ENCODE data around the gene SUPT5H. TPM values are rescaled to one million over a fixed set of nuclear protein-coding genes. Genes with fewer than 3 reads are reported as not detected.
A peak's percentile ranks its signal among the peaks of the same experiment; 100 is the strongest.

Gene SUPT5H
- total and polyA plus RNA-seq, 5 experiments from 2014 or later: 79.9 to 196 (median 115) TPM

- Mint-ChIP-seq H3K9me3 (no peaks in the 10 kb centered on the region), H3K4me1 (no peaks in the 10 kb centered on the region), H3K4me3 (no peak overlapping the region), H3K36me3 (peaks cover 0 to 40% (median 6%) of the 10 kb centered on the region in 3 donors), H3K27ac (peak overlapping the region in 1 of 10 donors; percentile 48), H3K27me3 (peaks cover 0 to 10% (median 3%) of the 10 kb centered on the region in 5 donors)
- ATAC-seq (no peak), DNase-seq (no peak)
- POLR2A ChIA-PET: interaction anchor here (1.1 kb wide), 1 partner anchor 310 kb away, joined by 3 read pairs; no protein-coding TSS in a partner anchor
Measured at GRCh38 chr19:39492225-39492624, 46.8 kb downstream of the SUPT5H start.

- DNase-seq (no peak), ATAC-seq (no peak)
- POLR2A ChIA-PET: interaction anchor here (1.1 kb wide), 1 partner anchor 311 kb away, joined by 3 read pairs; no protein-coding TSS in a partner anchor
- Mint-ChIP-seq H3K36me3 (peaks cover 0 to 35% (median 6%) of the 10 kb centered on the region in 3 donors), H3K4me1 (peaks cover 0 to 3% (median under 1%) of the 10 kb centered on the region in 4 donors), H3K4me3 (no peak overlapping the region), H3K27me3 (peaks cover 0 to 11% (median 5%) of the 10 kb centered on the region in 5 donors), H3K9me3 (no peaks in the 10 kb centered on the region), H3K27ac (peak overlapping the region in 2 of 10 donors; percentile 22 to 24)
Measured at GRCh38 chr19:39492788-39493187, 47.4 kb downstream of the SUPT5H start.

GRCh38 chr19:39494661-39495060 lies 49.3 kb downstream of the SUPT5H start:
- peaks cover 9 to 29% (median 15%) of the 10 kb centered on the region in 5 donors for H3K27me3 Mint-ChIP-seq

GRCh38 chr19:39496063-39496462 lies 50.7 kb downstream of the SUPT5H start:
- Mint-ChIP-seq H3K36me3 (peaks cover 0 to 11% (median 2%) of the 10 kb centered on the region in 3 donors), H3K9me3 (peaks cover 0 to 2% (median 0%) of the 10 kb centered on the region in 9 donors), H3K27me3 (peaks cover 19 to 43% (median 24%) of the 10 kb centered on the region in 5 donors), H3K4me3 (no peak overlapping the region), H3K27ac (no peak overlapping the region), H3K4me1 (peaks cover 15 to 27% (median 19%) of the 10 kb centered on the region in 4 donors)
- DNase-seq (no peak), ATAC-seq (no peak)
- POLR2A ChIA-PET: no interaction called here

More at GRCh38 chr19:39494661-39495060, 49.3 kb downstream of the SUPT5H start:
- Mint-ChIP-seq H3K27ac (no peak overlapping the region), H3K4me3 (no peak overlapping the region), H3K36me3 (peaks cover 0 to 18% (median 2%) of the 10 kb centered on the region in 3 donors), H3K9me3 (no peaks in the 10 kb centered on the region), H3K4me1 (peaks cover 11 to 19% (median 15%) of the 10 kb centered on the region in 4 donors)
- ATAC-seq: no peak
- DNase-seq: no peak
- POLR2A ChIA-PET: no interaction called here

- no peak for ATAC-seq
- POLR2A ChIA-PET: interaction anchor here (0.7 to 1.7 kb wide), 5 partner anchors 19 to 910 kb away, joined by 3 to 10 read pairs (median 3); partner anchors contain the start of genes EID2B and RPS16
- H3K9me3 Mint-ChIP-seq: peaks cover 0 to 2% (median 0%) of the 10 kb centered on the region in 9 donors
- H3K27me3 Mint-ChIP-seq: peaks cover 19 to 52% (median 30%) of the 10 kb centered on the region in 5 donors
- H3K27ac Mint-ChIP-seq: no peak overlapping the region
- peaks cover 0 to 6% (median 0%) of the 10 kb centered on the region in 3 donors for H3K36me3 Mint-ChIP-seq
- DNase-seq: no peak
- H3K4me3 Mint-ChIP-seq: peak overlapping the region in 4 of 10 donors; percentile 23 to 75 (median 57)
- peaks cover 15 to 27% (median 19%) of the 10 kb centered on the region in 4 donors for H3K4me1 Mint-ChIP-seq
Measured at GRCh38 chr19:39497701-39497995, 52.3 kb downstream of the SUPT5H start.

DNA sequence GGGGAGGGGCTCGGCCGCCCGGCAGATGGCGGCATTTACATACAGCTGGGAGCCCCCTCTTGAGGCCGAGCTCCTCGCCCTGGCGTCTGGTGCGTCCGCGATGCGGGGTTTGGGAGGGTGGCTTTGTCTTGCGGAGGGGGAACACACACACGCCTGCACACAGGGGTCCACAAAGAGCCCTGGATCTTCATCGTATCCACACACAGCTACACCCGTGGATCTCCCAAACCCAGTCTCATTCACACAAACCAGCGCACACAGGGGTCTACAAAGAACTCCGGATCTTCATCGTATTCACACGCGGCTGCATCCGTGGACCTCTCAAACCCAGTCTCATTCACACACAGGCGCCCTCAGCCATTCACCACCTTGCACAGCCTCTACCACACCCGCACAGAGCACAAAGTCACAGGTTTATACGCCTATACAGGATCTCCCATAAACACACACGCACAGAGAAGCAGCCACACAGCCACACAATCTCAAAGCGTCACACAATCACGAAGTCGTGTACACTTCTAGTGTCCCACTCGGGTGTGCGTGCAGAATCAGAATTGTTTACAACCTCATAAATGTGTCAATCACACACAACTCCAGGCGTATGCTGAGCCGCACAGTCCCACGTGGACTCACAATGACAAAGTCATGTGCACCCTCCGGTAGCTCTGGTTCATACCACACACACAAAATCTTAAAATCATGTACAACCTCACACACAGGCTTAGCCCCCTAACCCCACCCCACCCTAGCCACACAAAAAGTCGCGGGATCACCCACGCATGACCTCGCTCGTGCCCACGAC lies 52.8 kb downstream of the SUPT5H start:
- peaks cover 0 to 3% (median 0%) of the 10 kb centered on the region in 9 donors for H3K9me3 Mint-ChIP-seq
- H3K27ac Mint-ChIP-seq: peak overlapping the region in 3 of 10 donors; percentile 4 to 37 (median 31)
- H3K4me1 Mint-ChIP-seq: peaks cover 16 to 31% (median 22%) of the 10 kb centered on the region in 4 donors
- H3K27me3 Mint-ChIP-seq: peaks cover 19 to 55% (median 30%) of the 10 kb centered on the region in 5 donors
- DNase-seq (peak in 3 of 10 donors; percentile 16 to 26 (median 25)), ATAC-seq (peak; percentile 50 to 59)
- peak overlapping the region; percentile 38 to 84 (median 72) for H3K4me3 Mint-ChIP-seq
- POLR2A ChIA-PET: interaction anchor here (0.6 to 1.7 kb wide), 6 partner anchors 20 to 910 kb away, joined by 3 to 10 read pairs (median 3); partner anchors contain the start of genes EID2B and RPS16
- peaks cover 0 to 6% (median 0%) of the 10 kb centered on the region in 3 donors for H3K36me3 Mint-ChIP-seq

GRCh38 chr19:39498798-39499642 lies 53.6 kb downstream of the SUPT5H start, which contains the start of gene DLL3:
DLL3 (plus strand) TSS chr19:39498947; CDS start chr19:39498975, 28 bp downstream.
- peak; percentile 6 to 19 for ATAC-seq
- peaks cover 23 to 39% (median 26%) of the 10 kb centered on the region in 4 donors for H3K4me1 Mint-ChIP-seq
- peaks cover 0 to 2% (median 0%) of the 10 kb centered on the region in 3 donors for H3K36me3 Mint-ChIP-seq
- peaks cover 21 to 64% (median 38%) of the 10 kb centered on the region in 5 donors for H3K27me3 Mint-ChIP-seq
- peak within 1 kb of the TSS in 5 of 10 donors; percentile 1 to 46 (median 29) for H3K27ac Mint-ChIP-seq
- POLR2A ChIA-PET: interaction anchor here (1.7 kb wide), 1 partner anchor 63 kb away, joined by 10 read pairs; the partner anchor contains the start of gene RPS16
- DNase-seq: peak in 1 of 10 donors; percentile 26
- peak within 1 kb of the TSS; percentile 57 to 89 (median 76) for H3K4me3 Mint-ChIP-seq
- peaks cover 0 to 4% (median 0%) of the 10 kb centered on the region in 9 donors for H3K9me3 Mint-ChIP-seq

GRCh38 chr19:39499932-39500331 lies 54.5 kb downstream of the SUPT5H start:
- H3K27me3 Mint-ChIP-seq: peaks cover 21 to 73% (median 47%) of the 10 kb centered on the region in 5 donors
- H3K9me3 Mint-ChIP-seq: peaks cover 0 to 4% (median 0%) of the 10 kb centered on the region in 9 donors
- POLR2A ChIA-PET: no interaction called here

DNA sequence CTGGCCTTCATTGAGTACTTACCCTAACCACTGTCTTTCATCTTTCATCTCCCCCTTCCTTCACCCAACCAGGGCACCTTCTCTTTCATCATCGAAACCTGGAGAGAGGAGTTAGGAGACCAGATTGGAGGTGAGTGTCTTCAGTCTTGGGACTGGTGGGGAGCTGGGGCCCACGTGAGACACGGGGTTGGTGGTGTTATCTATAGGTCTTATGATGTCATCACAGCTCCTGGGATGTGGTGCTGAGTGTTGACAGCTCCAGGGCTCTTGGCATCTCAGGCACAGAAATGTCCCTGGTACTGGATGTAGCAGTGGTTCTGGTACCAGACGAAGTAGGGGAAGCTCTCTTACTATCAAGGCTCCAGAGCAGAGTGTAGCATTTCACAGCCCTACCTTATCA lies 55.2 kb downstream of the SUPT5H start:
- Mint-ChIP-seq H3K4me1 (peaks cover 26 to 45% (median 28%) of the 10 kb centered on the region in 4 donors), H3K27me3 (peaks cover 21 to 79% (median 49%) of the 10 kb centered on the region in 5 donors), H3K9me3 (peaks cover 0 to 4% (median 0%) of the 10 kb centered on the region in 9 donors), H3K36me3 (peaks cover 0 to 2% (median 0%) of the 10 kb centered on the region in 3 donors), H3K27ac (no peak overlapping the region), H3K4me3 (peak overlapping the region in 7 of 10 donors; percentile 12 to 75 (median 45))
- POLR2A ChIA-PET: interaction anchor here (1.0 kb wide), 1 partner anchor 15 kb away, joined by 3 read pairs; no protein-coding TSS in a partner anchor
- ATAC-seq: no peak
- DNase-seq: no peak

More at GRCh38 chr19:39499932-39500331, 54.5 kb downstream of the SUPT5H start:
- peaks cover 26 to 45% (median 27%) of the 10 kb centered on the region in 4 donors for H3K4me1 Mint-ChIP-seq
- H3K4me3 Mint-ChIP-seq: peak overlapping the region in 9 of 10 donors; percentile 24 to 89 (median 71)
- no peak for ATAC-seq
- DNase-seq: no peak
- H3K36me3 Mint-ChIP-seq: peaks cover 0 to 2% (median 0%) of the 10 kb centered on the region in 3 donors
- peak overlapping the region in 1 of 10 donors; percentile 29 for H3K27ac Mint-ChIP-seq

DNA sequence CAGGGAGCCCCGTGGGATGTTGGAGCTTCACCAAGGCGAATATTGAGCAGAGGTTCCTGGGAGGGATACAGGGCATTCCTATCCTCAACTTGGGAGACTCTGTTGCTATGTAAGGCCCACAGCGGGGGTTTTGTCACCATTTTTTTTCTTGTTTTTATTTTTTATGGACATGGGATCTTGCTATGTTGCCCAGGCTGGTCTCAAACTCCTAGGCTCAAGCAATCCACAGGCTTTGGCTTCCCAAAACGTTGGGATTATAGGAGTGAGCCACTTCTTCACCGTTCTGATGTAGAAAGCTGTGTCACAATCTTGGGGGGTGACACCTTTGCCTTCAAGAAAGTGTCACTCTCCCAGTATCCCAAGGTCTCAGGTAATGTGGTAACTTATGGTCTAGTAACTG lies 56.0 kb downstream of the SUPT5H start:
- Mint-ChIP-seq H3K4me1 (peaks cover 27 to 47% (median 31%) of the 10 kb centered on the region in 4 donors), H3K4me3 (no peak overlapping the region), H3K9me3 (peaks cover 0 to 4% (median 0%) of the 10 kb centered on the region in 9 donors), H3K36me3 (peaks cover 0 to 2% (median 0%) of the 10 kb centered on the region in 3 donors), H3K27me3 (peaks cover 25 to 82% (median 50%) of the 10 kb centered on the region in 5 donors), H3K27ac (no peak overlapping the region)
- no peak for DNase-seq
- ATAC-seq: no peak
- POLR2A ChIA-PET: interaction anchor here (1.0 kb wide), 1 partner anchor 15 kb away, joined by 3 read pairs; no protein-coding TSS in a partner anchor

GRCh38 chr19:39502640-39503417 lies 57.4 kb downstream of the SUPT5H start:
- peaks cover 0 to 2% (median 0%) of the 10 kb centered on the region in 3 donors for H3K36me3 Mint-ChIP-seq
- H3K27ac Mint-ChIP-seq: peak overlapping the region in 5 of 10 donors; percentile 27 to 77 (median 69)
- DNase-seq (peak; percentile 66 to 86 (median 76)), ATAC-seq (peak; percentile 62)
- H3K4me1 Mint-ChIP-seq: peaks cover 34 to 59% (median 39%) of the 10 kb centered on the region in 4 donors
- H3K9me3 Mint-ChIP-seq: peaks cover 0 to 4% (median 0%) of the 10 kb centered on the region in 9 donors
- POLR2A ChIA-PET: interaction anchor here (0.6 to 1.7 kb wide), 3 partner anchors 28 to 102 kb away, joined by 3 to 7 read pairs (median 4); partner anchors contain the start of gene RPS16
- peaks cover 28 to 80% (median 53%) of the 10 kb centered on the region in 5 donors for H3K27me3 Mint-ChIP-seq
- H3K4me3 Mint-ChIP-seq: peak overlapping the region in 6 of 10 donors; percentile 11 to 74 (median 22)
